WI38 (cell line): ENCODE results near the gene MEA1.

Experiments used
- H3K4me3 ChIP-seq: 2 replicates; pipeline ENCODE4 v1.5.1; 2011; ENCODE audit warnings: low read depth, mild to moderate bottlenecking, control low read depth, low read length
- TF ChIP-seq, protein P1 (sequence below): IDR thresholded peaks from 2 replicates; pipeline ENCODE4 v1.5.1; 2012; ENCODE audit warnings: low read depth, mild to moderate bottlenecking, control low read depth, low read length

MEA1 gene

DNA sequence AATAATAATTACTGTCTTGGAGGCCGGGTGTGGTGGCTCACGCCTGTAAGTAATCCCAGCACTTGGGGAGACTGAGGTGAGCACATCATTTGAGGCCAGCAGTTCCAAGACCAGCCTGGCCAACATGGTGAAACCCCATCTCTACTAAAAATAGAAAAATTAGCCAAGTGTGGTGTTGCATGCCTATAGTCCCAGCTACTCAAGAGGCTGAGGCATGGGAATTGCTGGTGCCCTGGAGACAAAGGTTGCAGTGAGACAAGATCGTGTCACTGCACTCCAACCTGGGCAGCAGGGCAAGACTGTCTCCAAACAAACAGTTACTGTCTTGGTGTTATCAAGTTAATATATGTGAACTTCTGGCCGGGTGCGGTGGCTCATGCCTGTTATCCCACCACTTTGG, 12.6 kb upstream of the MEA1 start:
- no peak overlapping the region for H3K4me3 ChIP-seq
- TF ChIP-seq, protein P1, sequence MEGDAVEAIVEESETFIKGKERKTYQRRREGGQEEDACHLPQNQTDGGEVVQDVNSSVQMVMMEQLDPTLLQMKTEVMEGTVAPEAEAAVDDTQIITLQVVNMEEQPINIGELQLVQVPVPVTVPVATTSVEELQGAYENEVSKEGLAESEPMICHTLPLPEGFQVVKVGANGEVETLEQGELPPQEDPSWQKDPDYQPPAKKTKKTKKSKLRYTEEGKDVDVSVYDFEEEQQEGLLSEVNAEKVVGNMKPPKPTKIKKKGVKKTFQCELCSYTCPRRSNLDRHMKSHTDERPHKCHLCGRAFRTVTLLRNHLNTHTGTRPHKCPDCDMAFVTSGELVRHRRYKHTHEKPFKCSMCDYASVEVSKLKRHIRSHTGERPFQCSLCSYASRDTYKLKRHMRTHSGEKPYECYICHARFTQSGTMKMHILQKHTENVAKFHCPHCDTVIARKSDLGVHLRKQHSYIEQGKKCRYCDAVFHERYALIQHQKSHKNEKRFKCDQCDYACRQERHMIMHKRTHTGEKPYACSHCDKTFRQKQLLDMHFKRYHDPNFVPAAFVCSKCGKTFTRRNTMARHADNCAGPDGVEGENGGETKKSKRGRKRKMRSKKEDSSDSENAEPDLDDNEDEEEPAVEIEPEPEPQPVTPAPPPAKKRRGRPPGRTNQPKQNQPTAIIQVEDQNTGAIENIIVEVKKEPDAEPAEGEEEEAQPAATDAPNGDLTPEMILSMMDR, result no peak

DNA sequence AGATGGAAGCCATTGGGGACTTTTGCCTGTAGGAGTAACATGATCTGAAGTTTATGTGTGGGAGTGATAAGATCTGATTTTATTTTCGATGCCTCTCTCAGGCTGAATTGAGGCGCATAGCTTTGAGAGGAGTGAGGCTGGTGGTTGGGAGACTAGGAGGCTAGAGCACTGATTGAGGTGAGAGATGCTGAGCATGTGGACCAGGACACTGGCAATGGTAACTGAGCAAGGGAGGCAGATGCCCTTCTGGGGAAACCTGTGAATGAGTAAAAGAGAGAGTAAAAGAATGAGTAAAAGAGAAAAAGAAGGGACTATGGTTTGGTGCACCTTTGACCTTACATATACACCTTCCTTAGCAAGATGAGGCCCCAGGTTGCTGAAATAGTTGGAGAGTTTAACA, 10.7 kb upstream of the MEA1 start:
- no peak overlapping the region for H3K4me3 ChIP-seq
- TF ChIP-seq, protein P1, result no peak

DNA sequence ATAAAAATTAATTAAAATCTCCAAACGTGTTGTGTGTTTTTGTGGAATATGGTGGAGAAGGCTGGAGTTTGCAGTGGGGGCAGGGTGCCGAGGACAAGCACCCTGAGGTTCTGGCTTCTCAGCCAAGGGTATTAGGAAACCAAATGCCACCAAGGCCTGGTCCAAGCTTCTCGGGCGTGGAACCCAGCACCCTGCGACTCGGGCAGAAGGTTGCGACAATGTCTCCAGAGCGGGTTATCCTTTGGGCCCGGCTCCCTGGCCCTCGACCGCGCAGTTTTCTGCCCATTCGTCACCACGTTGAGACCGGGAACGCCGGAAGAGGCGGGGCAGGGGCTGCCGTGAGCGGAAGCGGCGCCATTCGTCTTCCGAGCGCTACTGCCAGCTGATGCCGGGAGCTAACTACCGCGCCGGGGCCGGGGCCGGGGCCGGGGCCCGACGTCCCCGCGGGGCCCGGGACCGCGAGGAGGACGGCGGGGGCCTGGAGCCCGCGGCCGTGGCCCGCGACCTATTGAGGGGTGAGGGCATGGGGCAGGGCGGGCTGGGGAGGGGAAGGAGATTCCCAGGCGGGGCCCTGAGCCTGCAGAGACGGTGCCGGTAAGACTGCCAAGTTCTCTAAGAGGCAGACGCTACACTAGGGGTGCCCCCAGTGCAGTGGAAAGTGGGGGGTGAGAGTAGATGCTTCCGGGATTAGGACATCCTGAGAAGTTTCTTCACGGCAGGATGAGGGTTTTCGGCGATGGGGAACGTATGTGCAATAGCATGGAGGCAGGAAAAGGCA, 7.7 kb upstream of the MEA1 start, which contains the start of gene RRP36:
Gene RRP36, plus strand, starts transcription at position 354 of the 778 bp plus-strand sequence. Its CDS starts 32 bp downstream, at position 386.
- TF ChIP-seq, protein P1, result no peak
- peak within 1 kb of the TSS; percentile 97 for H3K4me3 ChIP-seq

DNA sequence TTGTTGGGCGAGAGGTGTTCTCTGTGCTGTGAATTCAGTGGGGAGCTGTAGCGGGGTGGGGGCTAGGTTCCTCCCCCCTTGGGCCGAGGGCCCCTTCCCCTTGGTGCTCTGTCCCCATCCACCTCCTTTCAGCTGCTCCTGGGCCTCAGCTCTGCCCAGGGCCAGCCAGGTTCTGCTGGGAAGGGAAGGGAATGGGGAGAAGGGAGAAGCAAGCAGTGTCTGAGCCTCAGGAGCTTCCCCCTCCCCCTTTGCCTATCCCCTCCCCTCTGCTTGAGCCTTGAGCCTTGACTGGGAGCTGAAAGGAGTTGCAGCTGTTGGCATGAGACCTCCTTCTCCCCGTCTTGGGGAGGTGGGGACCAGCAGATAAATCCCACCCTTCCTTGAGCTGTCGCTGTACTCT, 7.1 kb upstream of the MEA1 start:
- TF ChIP-seq, protein P1, result no peak
- H3K4me3 ChIP-seq, result peak overlapping the region; percentile 97

DNA sequence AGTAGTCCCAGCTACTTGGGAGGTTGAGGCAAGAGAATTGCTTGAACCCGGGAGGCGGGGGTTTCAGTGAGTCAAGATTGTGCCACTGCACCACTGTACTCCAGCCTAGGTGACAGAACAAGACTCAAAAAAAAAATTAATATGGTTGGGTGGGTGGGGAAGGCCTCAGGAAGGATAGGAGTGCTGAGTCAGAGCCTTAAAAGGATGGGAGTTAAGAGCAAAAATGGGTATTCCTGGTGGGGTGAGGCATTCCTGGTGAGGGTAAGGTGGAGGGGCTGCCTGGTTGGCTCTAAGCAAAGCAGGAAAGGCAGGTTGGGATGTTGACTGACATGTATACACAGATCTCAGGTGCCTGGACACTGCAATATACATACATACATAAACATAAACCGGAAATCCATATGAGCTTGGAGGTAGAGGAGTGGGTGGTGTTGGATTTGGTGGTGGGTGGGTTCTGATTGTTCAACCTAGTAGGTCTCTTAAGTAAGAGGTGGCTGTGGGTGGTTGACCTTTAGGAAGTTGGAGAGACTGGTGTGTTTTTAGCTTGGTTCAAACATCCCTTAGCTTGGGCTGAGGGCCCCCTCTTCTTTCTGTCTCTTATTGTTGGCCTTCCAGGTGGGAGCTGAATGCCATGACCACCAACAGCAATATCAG, 6.4 kb upstream of the MEA1 start:
- H3K4me3 ChIP-seq, result no peak overlapping the region
- TF ChIP-seq, protein P1, result no peak

DNA sequence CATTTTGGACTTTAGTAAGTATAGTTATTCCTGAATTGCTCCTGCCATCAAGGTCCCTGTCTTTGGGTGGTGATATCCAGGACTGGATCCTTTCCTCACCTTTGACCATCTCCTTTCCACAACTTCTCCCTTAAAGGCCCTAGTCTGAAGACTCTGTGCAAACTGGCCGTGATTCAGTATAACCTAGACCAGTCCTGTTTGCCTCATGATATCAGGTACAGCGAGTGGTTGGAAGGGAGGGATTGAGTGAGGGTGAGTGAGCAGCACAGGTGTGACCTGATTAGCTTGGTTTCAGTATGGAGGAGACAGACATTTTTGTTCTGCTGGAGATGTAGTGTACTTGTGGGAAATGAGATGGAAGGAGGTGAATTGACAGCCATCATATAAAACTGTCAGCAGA, 5.4 kb upstream of the MEA1 start:
- TF ChIP-seq, protein P1, result no peak
- H3K4me3 ChIP-seq, result no peak overlapping the region

DNA sequence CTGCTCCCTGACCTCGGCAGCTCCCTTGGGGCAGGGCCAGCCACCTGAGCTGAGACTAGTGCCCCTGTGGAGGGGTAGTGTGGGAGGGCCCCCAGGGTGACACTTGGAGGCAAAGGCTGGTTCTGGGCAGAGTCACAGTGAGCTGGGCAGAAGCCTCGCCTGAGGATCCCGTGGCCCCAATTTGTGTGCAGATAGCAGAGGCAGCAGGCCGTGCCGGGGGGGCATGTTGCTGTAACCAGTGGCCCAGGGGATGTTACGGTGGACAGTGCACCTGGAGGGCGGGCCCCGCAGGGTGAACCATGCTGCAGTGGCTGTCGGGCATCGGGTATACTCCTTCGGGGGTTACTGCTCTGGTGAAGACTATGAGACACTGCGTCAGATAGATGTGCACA, 3.2 kb upstream of the MEA1 start:
- no peak overlapping the region for H3K4me3 ChIP-seq
- TF ChIP-seq, protein P1, result no peak
